GM12874 (cell line): ENCODE measurements around the gene SYNGR2.

Source experiments
- CTCF ChIP-seq: IDR thresholded peaks from 2 replicates; pipeline ENCODE4 v1.5.1; 2011; ENCODE audit warnings: low read depth, mild to moderate bottlenecking, control low read depth, low read length, moderate library complexity; ENCODE audit not compliant: insufficient read depth

Gene SYNGR2

GRCh38 chr17:78166416-78166815, 2.0 kb upstream of the SYNGR2 start:
- no peak for TF ChIP-seq CTCF

GRCh38 chr17:78168903-78169793, 767 bp downstream of the SYNGR2 start:
- TF ChIP-seq CTCF, result no peak

DNA sequence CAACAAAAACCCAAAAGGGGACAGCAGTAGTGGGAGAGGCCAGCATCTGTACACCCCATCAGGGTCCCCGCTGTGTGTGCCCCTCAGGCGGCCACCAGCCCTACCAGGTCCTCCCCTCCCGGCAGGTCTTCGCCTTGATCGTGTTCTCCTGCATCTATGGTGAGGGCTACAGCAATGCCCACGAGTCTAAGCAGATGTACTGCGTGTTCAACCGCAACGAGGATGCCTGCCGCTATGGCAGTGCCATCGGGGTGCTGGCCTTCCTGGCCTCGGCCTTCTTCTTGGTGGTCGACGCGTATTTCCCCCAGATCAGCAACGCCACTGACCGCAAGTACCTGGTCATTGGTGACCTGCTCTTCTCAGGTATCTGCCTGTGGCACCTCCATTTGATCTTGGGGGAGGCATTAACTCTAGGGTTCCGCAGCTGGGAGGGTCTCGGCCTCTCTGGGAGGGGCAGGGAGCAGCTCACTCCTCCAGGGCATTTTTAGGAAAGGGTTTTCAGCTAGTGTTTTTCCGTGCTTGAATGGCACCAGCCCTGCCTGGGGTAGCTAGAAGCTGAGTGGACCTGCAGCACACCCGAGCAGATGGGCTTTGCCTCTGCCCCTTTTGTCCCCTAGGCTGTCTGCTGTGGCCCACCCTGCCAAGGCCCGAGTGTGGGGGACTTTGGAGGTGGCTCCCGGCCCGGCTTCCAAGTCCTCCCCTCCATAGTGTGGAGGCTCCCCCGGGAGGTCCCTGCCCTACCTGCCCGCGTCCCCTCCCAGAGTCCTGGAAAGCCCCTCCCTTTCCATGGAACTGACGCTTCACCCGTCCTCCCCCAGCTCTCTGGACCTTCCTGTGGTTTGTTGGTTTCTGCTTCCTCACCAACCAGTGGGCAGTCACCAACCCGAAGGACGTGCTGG, 2.6 kb downstream of the SYNGR2 start:
- no peak for TF ChIP-seq CTCF

DNA sequence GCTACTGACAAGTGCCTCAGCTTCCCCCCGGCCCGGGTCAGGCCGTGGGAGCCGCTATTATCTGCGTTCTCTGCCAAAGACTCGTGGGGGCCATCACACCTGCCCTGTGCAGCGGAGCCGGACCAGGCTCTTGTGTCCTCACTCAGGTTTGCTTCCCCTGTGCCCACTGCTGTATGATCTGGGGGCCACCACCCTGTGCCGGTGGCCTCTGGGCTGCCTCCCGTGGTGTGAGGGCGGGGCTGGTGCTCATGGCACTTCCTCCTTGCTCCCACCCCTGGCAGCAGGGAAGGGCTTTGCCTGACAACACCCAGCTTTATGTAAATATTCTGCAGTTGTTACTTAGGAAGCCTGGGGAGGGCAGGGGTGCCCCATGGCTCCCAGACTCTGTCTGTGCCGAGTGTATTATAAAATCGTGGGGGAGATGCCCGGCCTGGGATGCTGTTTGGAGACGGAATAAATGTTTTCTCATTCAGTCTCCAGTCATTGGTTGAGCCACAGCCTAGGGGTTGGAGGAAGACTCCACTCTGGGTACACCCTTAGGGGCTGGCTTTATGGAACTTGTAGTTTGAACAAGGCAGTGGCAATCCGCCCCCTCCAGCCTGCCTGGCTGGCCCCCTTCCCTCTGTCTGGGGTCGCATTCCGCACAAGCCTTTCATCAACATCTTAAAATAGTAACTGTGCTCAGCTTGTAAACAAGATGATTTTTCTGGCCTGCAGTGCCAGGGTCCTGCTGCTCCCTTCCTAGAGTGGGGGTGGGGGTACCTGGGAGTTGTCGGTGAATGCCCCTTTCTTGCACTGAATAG, 4.1 kb downstream of the SYNGR2 start:
- TF ChIP-seq CTCF, result no peak

GRCh38 chr17:78173097-78173715, 4.8 kb downstream of the SYNGR2 start:
- TF ChIP-seq CTCF, result no peak

DNA sequence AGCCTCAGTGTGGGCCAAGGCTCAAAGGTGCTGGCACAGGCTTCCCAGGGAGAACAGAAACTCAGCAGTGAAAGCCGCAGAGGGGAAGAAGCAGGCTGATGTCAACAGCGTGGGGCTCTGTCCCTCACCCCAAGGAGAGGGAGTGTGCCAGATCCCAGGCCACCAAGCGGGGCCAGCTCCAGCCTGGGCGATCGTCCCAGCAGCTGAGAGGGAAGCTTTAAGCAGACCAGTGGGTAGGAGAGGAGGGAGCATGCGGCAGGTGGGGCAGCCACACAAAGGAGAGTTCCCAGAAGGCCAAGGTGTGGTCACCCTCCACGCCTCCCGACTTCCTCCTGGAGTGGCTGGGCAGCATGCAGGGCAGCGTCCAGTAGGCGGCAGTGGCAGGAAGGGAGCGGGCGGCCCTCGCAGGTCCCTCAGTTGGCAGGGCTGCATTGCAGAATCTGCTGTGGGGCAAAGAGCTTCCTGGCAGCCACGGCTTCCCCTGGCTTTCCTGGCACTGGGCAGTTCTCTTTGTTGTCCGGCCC, 6.0 kb downstream of the SYNGR2 start:
- TF ChIP-seq CTCF, result peak; percentile 16; the same call in 1 of the 2 replicates
